B cell (primary cell): ENCODE measurements around the gene TBX1. TPM values are rescaled to one million over a fixed set of nuclear protein-coding genes. Genes with fewer than 3 reads are reported as not detected.

Experiments
- ATAC-seq: fragments of 200-7000 bp; cut with Tn5 transposase; one replicate; pipeline ENCODE4 v1.10.0; 2021; ENCODE audit warnings: low read depth, mild to moderate bottlenecking, moderate number of reproducible peaks, moderate library complexity
- CTCF ChIA-PET: fragments of 350-600 bp; sonication (Branson Sonifier 250); formaldehyde crosslinking; loops from one replicate; lab custom pipeline; 2021; ENCODE audit warnings: antibody characterized with exemption, inconsistent platforms; lab: Charles Lee
- POLR2A ChIA-PET: fragments of 350-600 bp; sonication (Branson Sonifier 250); formaldehyde crosslinking; loops from one replicate; lab custom pipeline; 2021; ENCODE audit warnings: antibody characterized with exemption; lab: Charles Lee
- DNase-seq: peaks from one replicate; pipeline ENCODE4 v3.0.0; 2013
- H2AFZ ChIP-seq: 2 replicates; pipeline ENCODE4 v1.6.1; 2012; ENCODE audit warnings: mild to moderate bottlenecking, low read depth, low read length; ENCODE audit not compliant: insufficient read depth, poor library complexity, severe bottlenecking
- H3K27ac ChIP-seq, 2 donors: 1 replicate in 1 of 2; 2 replicates in 1 of 2; pipeline ENCODE4 v1.5.1; 2012 to 2013; ENCODE audit warnings: low read length in 2 of 2, mild to moderate bottlenecking in 2 of 2, moderate library complexity in 1 of 2
- H3K27me3 ChIP-seq, 4 experiments: fragments of 200-600 bp in 1 of 4; sonication (generic) in 1 of 4; replicated peaks in 1 of 4; 1 replicate in 2 of 4; 2 replicates in 2 of 4; pipeline versions ENCODE4 v1.6.1 to v1.7.0; 2013 to 2016; ENCODE audit warnings: low read length in 3 of 4, mild to moderate bottlenecking in 2 of 4, mixed read lengths in 1 of 4, moderate library complexity in 1 of 4; ENCODE audit not compliant: insufficient read depth in 4 of 4, control insufficient read depth in 3 of 4; ENCODE audit errors: control extremely low read depth in 1 of 4
- H3K36me3 ChIP-seq, 2 experiments: replicated peaks in 1 of 2; 1 replicate in 1 of 2; 2 replicates in 1 of 2; pipeline versions ENCODE4 v1.6.1 to v1.7.1; 2013; ENCODE audit warnings: low read length in 1 of 2; ENCODE audit not compliant: insufficient read depth in 2 of 2, control insufficient read depth in 1 of 2; ENCODE audit errors: control extremely low read depth in 1 of 2, extremely low read depth in 1 of 2
- H3K4me1 ChIP-seq, 2 donors: fragments of 200-600 bp in 1 of 2; sonication (generic) in 1 of 2; 1 replicate in 1 of 2; 2 replicates in 1 of 2; pipeline versions ENCODE4 v1.5.1 to v1.6.1; 2013 to 2017; ENCODE audit warnings: low read length in 2 of 2; ENCODE audit not compliant: control insufficient read depth in 2 of 2, insufficient read depth in 2 of 2
- H3K4me2 ChIP-seq: replicated peaks from 2 replicates; pipeline ENCODE3; 2012; ENCODE audit warnings: mild to moderate bottlenecking, low read depth, low read length; ENCODE audit not compliant: poor library complexity, severe bottlenecking
- H3K4me3 ChIP-seq, 5 experiments: fragments of 200-600 bp in 1 of 5; sonication (generic) in 1 of 5; 1 replicate in 3 of 5; 2 replicates in 2 of 5; pipeline versions ENCODE4 v1.5.1 to v1.7.0; 2011 to 2016; ENCODE audit warnings: low read length in 4 of 5, mild to moderate bottlenecking in 4 of 5, low read depth in 2 of 5, control low read depth in 1 of 5, moderate library complexity in 1 of 5; ENCODE audit not compliant: insufficient read depth in 1 of 5; ENCODE audit errors: control extremely low read depth in 1 of 5, extremely low read depth in 1 of 5
- H3K79me2 ChIP-seq: fragments of 200-600 bp; sonication (generic); one replicate; pipeline ENCODE4 v1.6.0; 2016; ENCODE audit warnings: low read length; ENCODE audit not compliant: control insufficient read depth, insufficient read depth
- H3K9ac ChIP-seq: fragments of 200-600 bp; sonication (generic); 2 replicates; pipeline ENCODE4 v1.6.1; 2017; ENCODE audit warnings: mild to moderate bottlenecking, low read length, moderate library complexity
- H3K9me3 ChIP-seq, 3 donors: one replicate each; pipeline versions ENCODE4 v1.6.1 to v1.7.1; 2013; ENCODE audit warnings: low read length in 2 of 3; ENCODE audit not compliant: control insufficient read depth in 2 of 3, insufficient read depth in 1 of 3; ENCODE audit errors: control extremely low read depth in 1 of 3
- H4K20me1 ChIP-seq: 2 replicates; pipeline ENCODE4 v1.6.0; 2012; ENCODE audit warnings: mild to moderate bottlenecking, low read length; ENCODE audit not compliant: insufficient read depth, control insufficient read depth, poor library complexity, severe bottlenecking
- H3K27ac Mint-ChIP-seq: one replicate; pipeline ENCODE4 v1.8.0; 2021; ENCODE audit warnings: mixed read lengths
- H3K27me3 Mint-ChIP-seq: one replicate; pipeline ENCODE4 v1.8.0; 2021; ENCODE audit warnings: mixed read lengths
- H3K4me1 Mint-ChIP-seq: one replicate; pipeline ENCODE4 v1.8.0; 2021; ENCODE audit warnings: mixed read lengths
- H3K4me3 Mint-ChIP-seq: one replicate; pipeline ENCODE4 v1.8.0; 2021; ENCODE audit warnings: mixed read lengths
- H3K9me3 Mint-ChIP-seq: one replicate; pipeline ENCODE4 v1.8.0; 2022; ENCODE audit warnings: mixed read lengths; ENCODE audit not compliant: insufficient read depth
- EZH2 ChIP-seq: IDR thresholded peaks from 2 replicates; pipeline ENCODE4 v1.6.1; 2012; ENCODE audit warnings: borderline replicate concordance, low read depth, mild to moderate bottlenecking, moderate library complexity, low read length; ENCODE audit not compliant: insufficient read depth, poor library complexity, severe bottlenecking
- WGBS: methylation state at CpG from one replicate; pipeline ENCODE4 v1.1.5; 2013; ENCODE audit warnings: missing lambda C conversion rate; ENCODE audit not compliant: insufficient coverage; 5-methylcytosine and 5-hydroxymethylcytosine counted together
- intact Hi-C: fragments of 100-400 bp; cut with micrococcal nuclease; formaldehyde crosslinking; loops from one replicate; pipeline ENCODE4 v1.10.0; 2022
- polyA plus RNA-seq: library from polyadenylated mRNA; depleted of rRNA; stranded (reverse); fragments of >200 nt; gene quantifications from 2 replicates; pipeline ENCODE4 v1.2.3, GENCODE V29; 2012
- total RNA-seq, 2 donors: library from RNA; stranded (reverse); fragments of 120-200 nt in 1 of 2; gene quantifications; 1 replicate in 1 of 2; 2 replicates in 1 of 2; pipeline versions ENCODE4 v1.2.3 to v1.2.4, GENCODE V29; 2013 to 2022
- TF ChIP-seq, protein P1 (sequence below): fragments of 200-600 bp; IDR thresholded peaks from one replicate; pipeline ENCODE4 v1.8.0; 2022; ENCODE audit warnings: antibody characterized with exemption, mild to moderate bottlenecking

The TBX1 gene
- total and polyA plus RNA-seq, 2 donors (not counting 1 experiment from before 2014, with no cell fraction given): not detected

DNA sequence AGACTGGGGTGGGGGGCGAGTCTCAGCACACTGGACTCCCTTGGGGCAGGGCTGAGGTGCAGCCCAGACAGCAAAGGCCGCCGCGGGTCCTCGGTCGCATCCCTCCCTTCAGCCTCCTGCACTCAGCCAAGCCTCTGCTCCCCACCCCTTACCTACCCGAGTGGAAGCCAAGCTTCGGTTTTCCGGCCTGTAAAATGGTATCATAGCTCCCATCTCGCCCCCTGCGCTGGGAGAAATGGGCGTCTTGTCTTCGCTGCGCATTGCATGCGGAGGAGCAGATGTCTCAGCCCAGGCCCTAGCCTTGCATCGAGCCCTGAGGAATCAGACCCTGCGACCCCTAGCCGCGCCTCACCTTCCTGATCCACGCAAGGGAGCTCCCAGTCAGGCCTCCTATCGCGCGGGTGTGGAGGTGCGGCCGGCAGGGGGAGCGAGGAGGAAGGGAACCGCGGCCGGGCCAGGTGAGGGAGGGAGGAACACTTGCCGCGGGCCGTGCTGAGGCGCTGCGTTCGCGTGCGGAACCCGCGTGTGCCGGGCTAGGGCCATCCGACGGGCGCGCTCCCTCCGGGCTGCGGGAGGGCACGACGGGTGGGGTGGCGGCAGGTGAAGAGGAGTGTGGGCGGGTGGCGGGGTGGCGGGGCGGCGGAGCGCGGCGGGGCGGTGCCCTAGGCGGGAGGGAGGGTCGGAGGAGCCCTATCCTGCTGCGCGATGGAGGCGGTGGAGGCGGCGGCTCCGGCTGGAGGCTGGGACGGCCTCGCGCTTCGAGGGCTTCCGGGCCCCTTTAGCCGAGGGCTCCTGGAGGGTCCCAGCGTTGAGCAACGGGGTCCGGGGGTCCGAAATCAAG, 4.1 kb upstream of the TBX1 start:
- no peak overlapping the region for H3K27ac Mint-ChIP-seq
- H3K27ac ChIP-seq: no peak overlapping the region
- peaks cover 34 to 46% of the 10 kb centered on the region in 2 donors for H3K4me1 ChIP-seq
- peak; percentile 72 for DNase-seq
- peaks cover 0 to 19% (median 0%) of the 10 kb centered on the region in 3 donors for H3K9me3 ChIP-seq
- H3K4me2 ChIP-seq: peak overlapping the region; percentile 78
- H3K4me3 Mint-ChIP-seq: peak overlapping the region; percentile 83
- H3K27me3 ChIP-seq: peaks cover 0 to 78% (median 40%) of the 10 kb centered on the region in 4 experiments
- H3K27me3 Mint-ChIP-seq: peaks cover 50% of the 10 kb centered on the region
- H3K4me3 ChIP-seq: peak overlapping the region in 4 of 5 experiments; percentile 31 to 51 (median 41)
- intact Hi-C loops: loop anchor here (1.0 kb wide), 2 partner anchors 99 to 154 kb away; no protein-coding TSS in a partner anchor
- H3K9me3 Mint-ChIP-seq: no peaks in the 10 kb centered on the region
- H4K20me1 ChIP-seq: no peaks in the 10 kb centered on the region
- H3K79me2 ChIP-seq: no peaks in the 10 kb centered on the region
- H3K36me3 ChIP-seq: no peaks in the 10 kb centered on the region
- peak overlapping the region; percentile 54 for H3K9ac ChIP-seq
- H2AFZ ChIP-seq: peak overlapping the region; percentile 43
- peak; percentile 53 for ATAC-seq
- 5% methylated on average over 71 of the region's 76 CpGs for WGBS
- ChIA-PET POLR2A (no interaction called here), CTCF (interaction anchor here (0.8 to 2.3 kb wide), 9 partner anchors 14 to 192 kb away, joined by 3 to 20 read pairs (median 4); no protein-coding TSS in a partner anchor)
- TF ChIP-seq, protein P1, sequence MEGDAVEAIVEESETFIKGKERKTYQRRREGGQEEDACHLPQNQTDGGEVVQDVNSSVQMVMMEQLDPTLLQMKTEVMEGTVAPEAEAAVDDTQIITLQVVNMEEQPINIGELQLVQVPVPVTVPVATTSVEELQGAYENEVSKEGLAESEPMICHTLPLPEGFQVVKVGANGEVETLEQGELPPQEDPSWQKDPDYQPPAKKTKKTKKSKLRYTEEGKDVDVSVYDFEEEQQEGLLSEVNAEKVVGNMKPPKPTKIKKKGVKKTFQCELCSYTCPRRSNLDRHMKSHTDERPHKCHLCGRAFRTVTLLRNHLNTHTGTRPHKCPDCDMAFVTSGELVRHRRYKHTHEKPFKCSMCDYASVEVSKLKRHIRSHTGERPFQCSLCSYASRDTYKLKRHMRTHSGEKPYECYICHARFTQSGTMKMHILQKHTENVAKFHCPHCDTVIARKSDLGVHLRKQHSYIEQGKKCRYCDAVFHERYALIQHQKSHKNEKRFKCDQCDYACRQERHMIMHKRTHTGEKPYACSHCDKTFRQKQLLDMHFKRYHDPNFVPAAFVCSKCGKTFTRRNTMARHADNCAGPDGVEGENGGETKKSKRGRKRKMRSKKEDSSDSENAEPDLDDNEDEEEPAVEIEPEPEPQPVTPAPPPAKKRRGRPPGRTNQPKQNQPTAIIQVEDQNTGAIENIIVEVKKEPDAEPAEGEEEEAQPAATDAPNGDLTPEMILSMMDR: peak; percentile 51
- TF ChIP-seq EZH2: peak; percentile 79
- peaks cover 33% of the 10 kb centered on the region for H3K4me1 Mint-ChIP-seq
